ENCODE measurements around the gene RPS6KA5. TPM values are rescaled to one million over a fixed set of nuclear protein-coding genes. Genes with fewer than 3 reads are reported as not detected.
A peak's percentile ranks its signal among the peaks of the same experiment; 100 is the strongest.

Gene RPS6KA5
- total and polyA plus RNA-seq, 7 experiments from 2014 or later: 17.7 to 43.5 (median 34.1) TPM

DNA sequence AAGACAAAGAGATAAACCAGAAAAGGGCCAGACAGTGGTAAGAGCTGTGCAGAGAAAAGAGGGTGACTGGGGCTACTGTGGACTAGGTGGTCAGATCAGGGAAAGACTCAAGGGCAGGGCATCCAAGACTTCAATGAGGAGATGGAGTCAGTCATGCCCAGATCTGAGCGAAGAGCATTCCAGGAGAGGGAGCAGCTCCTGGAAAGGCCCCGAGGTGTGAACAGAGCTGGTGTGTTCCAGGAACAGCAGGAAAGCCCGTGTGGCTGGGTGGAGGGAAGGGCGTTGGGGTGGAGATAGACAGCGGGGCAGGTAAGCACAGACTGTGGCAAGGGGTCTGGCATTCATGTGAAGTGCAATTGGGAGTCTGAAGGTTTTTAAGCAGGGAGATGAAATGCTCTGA, 261.0 kb downstream of the RPS6KA5 start:
- DNase-seq: no peak
- Mint-ChIP-seq H3K4me3 (peak overlapping the region in 2 of 10 donors; percentile 23 to 44), H3K27me3 (no peaks in the 10 kb centered on the region), H3K27ac (no peak overlapping the region), H3K4me1 (peaks cover 6 to 20% (median 10%) of the 10 kb centered on the region in 7 donors), H3K36me3 (peaks cover 0 to 9% (median 0%) of the 10 kb centered on the region in 5 donors), H3K9me3 (peaks cover 0 to 12% (median 0%) of the 10 kb centered on the region in 11 donors)
- Histone ChIP-seq H3K9me3 (ENCODE audit: control insufficient read depth in 2 of 3, low read length in 3 of 3) (no peaks in the 10 kb centered on the region), H3K4me3 (ENCODE audit: low read length) (no peak overlapping the region), H3K27ac (ENCODE audit: low read depth, low read length) (no peak overlapping the region), H3K4me1 (ENCODE audit: control insufficient read depth in 2 of 2, insufficient read depth in 2 of 2, low read length in 2 of 2) (no peaks in the 10 kb centered on the region), H3K36me3 (ENCODE audit: control insufficient read depth in 2 of 3, insufficient read depth in 3 of 3, low read length in 3 of 3) (no peaks in the 10 kb centered on the region), H3K27me3 (ENCODE audit: control insufficient read depth in 2 of 2, insufficient read depth in 2 of 2, low read length in 2 of 2) (no peaks in the 10 kb centered on the region)
- POLR2A ChIA-PET: interaction anchor here (1.6 kb wide), 1 partner anchor 11 kb away, joined by 4 read pairs; no protein-coding TSS in a partner anchor
- ATAC-seq: no peak
- CTCF ChIA-PET: no interaction called here
- intact Hi-C loops (cut with micrococcal nuclease): no loop called here

DNA sequence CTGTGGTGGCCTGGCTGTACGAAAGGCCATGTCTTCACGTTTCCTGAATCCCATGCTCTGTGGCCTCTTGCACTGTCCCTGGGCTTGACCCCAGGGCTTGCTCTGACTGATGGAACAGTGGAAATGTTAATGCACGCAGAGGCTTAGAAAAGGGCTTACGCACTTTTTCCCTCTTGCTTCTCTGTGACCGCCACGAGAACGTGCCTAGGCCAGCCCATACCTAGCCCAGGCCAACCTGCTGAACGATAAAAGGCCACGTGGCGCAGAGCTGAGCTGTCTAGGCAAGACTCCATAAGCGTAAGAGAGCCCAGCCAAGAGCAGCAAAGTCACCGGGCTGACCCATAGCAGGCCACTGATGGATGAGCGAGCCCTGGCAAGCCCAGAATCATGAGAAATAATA, 262.5 kb downstream of the RPS6KA5 start:
- ChIA-PET CTCF (no interaction called here), POLR2A (interaction anchor here (1.6 kb wide), 1 partner anchor 9 kb away, joined by 4 read pairs; no protein-coding TSS in a partner anchor)
- no peak for ATAC-seq
- Histone ChIP-seq H3K27ac (ENCODE audit: low read depth, low read length) (no peak overlapping the region), H3K4me3 (ENCODE audit: low read length) (no peak overlapping the region), H3K9me3 (ENCODE audit: control insufficient read depth in 2 of 3, low read length in 3 of 3) (no peaks in the 10 kb centered on the region), H3K4me1 (ENCODE audit: control insufficient read depth in 2 of 2, insufficient read depth in 2 of 2, low read length in 2 of 2) (no peaks in the 10 kb centered on the region), H3K27me3 (ENCODE audit: control insufficient read depth in 2 of 2, insufficient read depth in 2 of 2, low read length in 2 of 2) (no peaks in the 10 kb centered on the region), H3K36me3 (ENCODE audit: control insufficient read depth in 2 of 3, insufficient read depth in 3 of 3, low read length in 3 of 3) (no peaks in the 10 kb centered on the region)
- intact Hi-C loops (cut with micrococcal nuclease): no loop called here
- H3K4me3 Mint-ChIP-seq: no peak overlapping the region
- no peak for DNase-seq
- H3K27ac Mint-ChIP-seq: no peak overlapping the region
- H3K36me3 Mint-ChIP-seq: peaks cover 0 to 9% (median 0%) of the 10 kb centered on the region in 5 donors
- H3K27me3 Mint-ChIP-seq: no peaks in the 10 kb centered on the region
- peaks cover 5 to 14% (median 7%) of the 10 kb centered on the region in 7 donors for H3K4me1 Mint-ChIP-seq
- peaks cover 0 to 12% (median 0%) of the 10 kb centered on the region in 11 donors for H3K9me3 Mint-ChIP-seq

Other genes starting within 250 kb of the RPS6KA5 start
- gene TTC7B, start 244.2 kb downstream of the RPS6KA5 start, total RNA-seq: 1 to 10 TPM in 3 of 5 experiments, under 1 TPM in 1, not detected in 1; 0.65 to 9.5 (median 5.0) TPM
- under 1 TPM in 1 of 2 donors, not detected in 1; 0.08 TPM for gene TTC7B, start 244.2 kb downstream of the RPS6KA5 start, polyA plus RNA-seq
- 100 to 1,000 TPM in 2 of 5 experiments, 10 to 100 TPM in 3; 63.7 to 108 (median 95.9) TPM for gene DGLUCY, start 53.4 kb upstream of the RPS6KA5 start, total RNA-seq
- gene DGLUCY, start 53.4 kb upstream of the RPS6KA5 start, polyA plus RNA-seq: 10 to 100 TPM; 31.1 to 41.7 TPM
- 10 to 100 TPM in 1 of 5 experiments, 1 to 10 TPM in 3, under 1 TPM in 1; 0.86 to 38.6 (median 2.3) TPM for gene GPR68, start 184.1 kb upstream of the RPS6KA5 start, total RNA-seq
- under 1 TPM in 1 of 2 donors, not detected in 1; 0.67 TPM for gene GPR68, start 184.1 kb upstream of the RPS6KA5 start, polyA plus RNA-seq

Data from naive thymus-derived CD4-positive, alpha-beta T cell (primary cell).